Measurements from ENCODE around the gene MRPL24. TPM values are rescaled to one million over a fixed set of nuclear protein-coding genes. Genes with fewer than 3 reads are reported as not detected.

MRPL24 gene
- total RNA-seq, 1 experiment from 2014 or later, result 85.3 TPM

GRCh38 chr1:156744786-156745419 is 4.0 kb upstream of the MRPL24 start:
- H2AFZ ChIP-seq, result no peak overlapping the region
- H3K4me2 ChIP-seq, result no peak overlapping the region
- peaks cover 79% of the 10 kb centered on the region for H3F3A ChIP-seq (ENCODE audit: insufficient read depth, low read depth)
- H3K27ac ChIP-seq, result peak overlapping the region; percentile 93
- H3K4me3 ChIP-seq, result no peak overlapping the region
- ChIA-PET POLR2A (ENCODE audit: unreplicated experiment) (interaction anchor here (0.7 kb wide), 1 partner anchor 61 kb away, joined by 3 read pairs; no protein-coding TSS in a partner anchor), CTCF (no interaction called here)
- no peaks in the 10 kb centered on the region for H3K9me3 ChIP-seq (ENCODE audit: insufficient read depth, low read depth)
- no TSS peak for BruUV-seq (replicated peaks)
- H3K79me2 ChIP-seq (ENCODE audit: low read depth), result peaks cover 73% of the 10 kb centered on the region
- TF ChIP-seq EZH2 (IDR thresholded peaks at IDR 0.05; ENCODE audit: low read depth) (no peak), CTCF (conservative IDR thresholded peaks at IDR 0.05) (no peak)
- intact Hi-C loops (cut with micrococcal nuclease; ENCODE audit: unreplicated experiment), result no loop called here
- H3K9me2 ChIP-seq (ENCODE audit: insufficient read depth), result no peaks in the 10 kb centered on the region
- H3K27me3 ChIP-seq (ENCODE audit: insufficient read depth, low read depth), result no peaks in the 10 kb centered on the region
- no peak for DNase-seq
- peaks cover 16% of the 10 kb centered on the region for H4K20me1 ChIP-seq (ENCODE audit: insufficient read depth)
- H3K4me1 ChIP-seq (replicated peaks; ENCODE audit: insufficient read depth), result peaks cover 34% of the 10 kb centered on the region
- peaks cover 32% of the 10 kb centered on the region for H3K36me3 ChIP-seq (ENCODE audit: low read depth)

- BruUV-seq (replicated peaks), result no TSS peak
- DNase-seq, result no peak
- TF ChIP-seq CTCF (conservative IDR thresholded peaks at IDR 0.05) (no peak), EZH2 (IDR thresholded peaks at IDR 0.05; ENCODE audit: low read depth) (no peak)
- Histone ChIP-seq H3K4me2 (no peak overlapping the region), H3K27me3 (ENCODE audit: insufficient read depth, low read depth) (no peaks in the 10 kb centered on the region), H3K79me2 (ENCODE audit: low read depth) (peaks cover 73% of the 10 kb centered on the region), H3K9me2 (ENCODE audit: insufficient read depth) (no peaks in the 10 kb centered on the region), H3K4me1 (replicated peaks; ENCODE audit: insufficient read depth) (peaks cover 34% of the 10 kb centered on the region), H3K4me3 (no peak overlapping the region), H3K9me3 (ENCODE audit: insufficient read depth, low read depth) (no peaks in the 10 kb centered on the region), H3K36me3 (ENCODE audit: low read depth) (peaks cover 27% of the 10 kb centered on the region), H2AFZ (no peak overlapping the region), H3F3A (ENCODE audit: insufficient read depth, low read depth) (peaks cover 74% of the 10 kb centered on the region), H3K27ac (peak overlapping the region; percentile 93; the same call in 1 of the 2 replicates), H4K20me1 (ENCODE audit: insufficient read depth) (peaks cover 16% of the 10 kb centered on the region)
- POLR2A ChIA-PET (ENCODE audit: unreplicated experiment), result interaction anchor here (0.7 kb wide), 1 partner anchor 60 kb away, joined by 3 read pairs; no protein-coding TSS in a partner anchor
- intact Hi-C loops (cut with micrococcal nuclease; ENCODE audit: unreplicated experiment), result no loop called here
- CTCF ChIA-PET, result no interaction called here
Measured at GRCh38 chr1:156744344-156744743, 3.5 kb upstream of the MRPL24 start.

- POLR2A ChIA-PET (ENCODE audit: unreplicated experiment), result no interaction called here
- H3K4me2 ChIP-seq, result no peak overlapping the region
Measured at GRCh38 chr1:156743367-156744302, 2.7 kb upstream of the MRPL24 start.

More at GRCh38 chr1:156743367-156744302, 2.7 kb upstream of the MRPL24 start:
- no peak for DNase-seq
- H3K9me3 ChIP-seq (ENCODE audit: insufficient read depth, low read depth), result no peaks in the 10 kb centered on the region
- no peaks in the 10 kb centered on the region for H3K27me3 ChIP-seq (ENCODE audit: insufficient read depth, low read depth)
- no peak overlapping the region for H2AFZ ChIP-seq
- H3K27ac ChIP-seq, result peak overlapping the region; percentile 60; the same call in 1 of the 2 replicates
- CTCF ChIA-PET, result no interaction called here
- peaks cover 73% of the 10 kb centered on the region for H3K79me2 ChIP-seq (ENCODE audit: low read depth)
- peaks cover 34% of the 10 kb centered on the region for H3K4me1 ChIP-seq (replicated peaks; ENCODE audit: insufficient read depth)
- TF ChIP-seq CTCF (conservative IDR thresholded peaks at IDR 0.05), result no peak
- TF ChIP-seq EZH2 (IDR thresholded peaks at IDR 0.05; ENCODE audit: low read depth), result no peak
- H4K20me1 ChIP-seq (ENCODE audit: insufficient read depth), result peaks cover 16% of the 10 kb centered on the region
- H3K4me3 ChIP-seq, result no peak overlapping the region
- H3F3A ChIP-seq (ENCODE audit: insufficient read depth, low read depth), result peaks cover 72% of the 10 kb centered on the region
- TSS peak; percentile 29 for BruUV-seq (replicated peaks)
- peaks cover 23% of the 10 kb centered on the region for H3K36me3 ChIP-seq (ENCODE audit: low read depth)
- intact Hi-C loops (cut with micrococcal nuclease; ENCODE audit: unreplicated experiment), result no loop called here
- H3K9me2 ChIP-seq (ENCODE audit: insufficient read depth), result no peaks in the 10 kb centered on the region

Measured in PC-9 (cell line).